Astrocyte of the spinal cord (primary cell): ENCODE data around the gene AXL.

Experiments used
- DNase-seq: peaks from one replicate; pipeline ENCODE4 v3.0.0; 2011; ENCODE audit warnings: low read depth, low spot score
- H3K4me3 ChIP-seq: 2 replicates; pipeline ENCODE4 v1.5.1; 2011; ENCODE audit warnings: low read depth, mild to moderate bottlenecking, low read length, moderate library complexity
- CTCF ChIP-seq: IDR thresholded peaks from 2 replicates; pipeline ENCODE4 v1.5.1; 2012; ENCODE audit warnings: low read depth, mild to moderate bottlenecking, low read length, inconsistent platforms
- in situ Hi-C: cut with HindIII; loops from 2 replicates; pipeline ENCODE4 v1.10.0; 2017; ENCODE audit warnings: low sequenced_read_pairs

The AXL gene

GRCh38 chr19:41220811-41221210 is 1.8 kb downstream of the AXL start:
- DNase-seq: no peak
- in situ Hi-C loops: no loop called here
- peak overlapping the region; percentile 86 for H3K4me3 ChIP-seq
- no peak for TF ChIP-seq CTCF

GRCh38 chr19:41221514-41222205 is 2.6 kb downstream of the AXL start:
- DNase-seq: no peak
- in situ Hi-C loops: no loop called here
- no peak for TF ChIP-seq CTCF
- no peak overlapping the region for H3K4me3 ChIP-seq

GRCh38 chr19:41222240-41222639 is 3.2 kb downstream of the AXL start:
- TF ChIP-seq CTCF: no peak
- no peak for DNase-seq
- H3K4me3 ChIP-seq: no peak overlapping the region

GRCh38 chr19:41223431-41224234 is 4.6 kb downstream of the AXL start:
- in situ Hi-C loops: no loop called here
- no peak for TF ChIP-seq CTCF
- DNase-seq: peak; percentile 89
- no peak overlapping the region for H3K4me3 ChIP-seq

More at GRCh38 chr19:41222240-41222639, 3.2 kb downstream of the AXL start:
- in situ Hi-C loops: no loop called here

GRCh38 chr19:41224632-41225031 is 5.6 kb downstream of the AXL start:
- no peak for TF ChIP-seq CTCF
- no peak overlapping the region for H3K4me3 ChIP-seq
- DNase-seq: no peak
- in situ Hi-C loops: no loop called here

GRCh38 chr19:41225238-41226052 is 6.4 kb downstream of the AXL start:
- in situ Hi-C loops: no loop called here
- no peak for TF ChIP-seq CTCF
- peak overlapping the region; percentile 18 for H3K4me3 ChIP-seq
- peak; percentile 98 for DNase-seq
